Smooth muscle cell (in vitro differentiated cells): ENCODE results near the gene DNASE1L2. TPM values are rescaled to one million over a fixed set of nuclear protein-coding genes. Genes with fewer than 3 reads are reported as not detected.

Experiments used
- DNase-seq: peaks from one replicate; lab custom pipeline; 2025; ENCODE audit not compliant: unreplicated experiment; lab: John Stamatoyannopoulos, UW
- H2AFZ ChIP-seq: fragments of 200-600 bp; sonication (generic); 2 replicates; pipeline ENCODE4 v1.6.0; 2016; ENCODE audit warnings: antibody characterized with exemption, low read depth, mild to moderate bottlenecking
- H3F3A ChIP-seq: fragments of 200-600 bp; sonication (generic); 2 replicates; pipeline ENCODE4 v1.6.0; 2017; ENCODE audit warnings: antibody characterized with exemption, low read depth
- H3K27ac ChIP-seq: fragments of 200-600 bp; sonication (generic); 2 replicates; pipeline ENCODE4 v1.5.1; 2016; ENCODE audit warnings: low read depth, mild to moderate bottlenecking
- H3K27me3 ChIP-seq: fragments of 200-600 bp; sonication (generic); 2 replicates; pipeline ENCODE4 v1.6.1; 2016; ENCODE audit warnings: low read depth, mild to moderate bottlenecking
- H3K36me3 ChIP-seq: fragments of 200-600 bp; sonication (generic); 2 replicates; pipeline ENCODE4 v1.5.1; 2016; ENCODE audit warnings: low read depth
- H3K4me1 ChIP-seq: fragments of 200-600 bp; sonication (generic); 2 replicates; pipeline ENCODE4 v1.5.1; 2016; ENCODE audit warnings: low read depth
- H3K4me2 ChIP-seq: fragments of 200-600 bp; sonication (generic); 2 replicates; pipeline ENCODE4 v1.6.0; 2016; ENCODE audit warnings: mild to moderate bottlenecking
- H3K4me3 ChIP-seq: fragments of 200-600 bp; sonication (generic); 2 replicates; pipeline ENCODE4 v1.5.1; 2016; ENCODE audit warnings: mild to moderate bottlenecking
- H3K79me2 ChIP-seq: fragments of 200-600 bp; sonication (generic); 2 replicates; pipeline ENCODE4 v1.6.0; 2016; ENCODE audit warnings: low read depth, mild to moderate bottlenecking
- H3K9ac ChIP-seq: fragments of 200-600 bp; sonication (generic); 2 replicates; pipeline ENCODE4 v1.6.0; 2016; ENCODE audit warnings: low read depth
- H3K9me3 ChIP-seq: fragments of 200-600 bp; sonication (generic); replicated peaks from 2 replicates; pipeline ENCODE4 v1.5.1; 2016; ENCODE audit warnings: low read depth
- H4K20me1 ChIP-seq: fragments of 200-600 bp; sonication (generic); 2 replicates; pipeline ENCODE4 v1.6.0; 2016; ENCODE audit warnings: low read depth
- CTCF ChIP-seq: fragments of 200-600 bp; sonication (generic); IDR thresholded peaks from 2 replicates; pipeline ENCODE4 v1.5.1; 2017; ENCODE audit warnings: borderline replicate concordance, mild to moderate bottlenecking, antibody characterized with exemption; ENCODE audit not compliant: insufficient read depth, poor library complexity, severe bottlenecking
- WGBS: methylation state at CpG from one replicate; pipeline ENCODE4 v1.1.7; 2016; ENCODE audit warnings: low lambda C conversion rate; 5-methylcytosine and 5-hydroxymethylcytosine counted together
- polyA plus RNA-seq: library from polyadenylated mRNA; unstranded; fragments of >200 nt; fragmentation: Nextera tagmentation; extraction: Ambion mirVana; gene quantifications from 2 replicates; pipeline ENCODE4 v1.2.1, GENCODE V29; 2016
- total RNA-seq: library from RNA; depleted of rRNA; stranded (reverse); fragments of >200 nt; gene quantifications from 2 replicates; pipeline ENCODE4 v1.2.3, GENCODE V29; 2014

DNASE1L2 gene
- total and polyA plus RNA-seq, 2 experiments from 2014 or later = 0.13 to 0.25 TPM

- Histone ChIP-seq H3K36me3 (no peaks in the 10 kb centered on the region), H3K79me2 (peaks cover 40% of the 10 kb centered on the region), H3K4me3 (no peak overlapping the region)
Observed at GRCh38 chr16:2229632-2230250, 6.5 kb upstream of the DNASE1L2 start.

DNA sequence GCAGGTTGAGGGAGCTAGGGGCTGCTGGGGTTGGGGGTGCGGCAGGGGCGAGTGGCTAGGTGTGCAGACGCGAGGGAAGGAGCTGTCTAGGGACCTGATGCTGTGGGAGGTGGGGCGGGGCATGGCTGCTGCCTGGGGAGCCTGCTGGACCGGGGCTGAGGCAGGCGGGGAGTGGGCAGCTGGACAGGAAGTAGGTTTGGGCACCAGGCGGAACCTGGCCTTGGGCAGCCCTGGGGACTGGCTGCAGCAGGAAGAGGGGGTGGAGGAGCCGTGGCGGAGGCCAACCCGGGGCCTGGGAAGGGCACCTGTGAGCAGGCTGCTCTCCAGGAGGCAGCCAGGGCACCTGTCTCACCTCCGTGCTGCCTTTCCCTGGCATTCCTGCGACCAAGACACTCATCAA, 5.9 kb upstream of the DNASE1L2 start:
- 97% methylated on average over 8 of the region's 13 CpGs for WGBS
- TF ChIP-seq CTCF = no peak
- H3K9me3 ChIP-seq = no peaks in the 10 kb centered on the region
- no peak overlapping the region for H3K4me3 ChIP-seq
- DNase-seq = no peak
- H3K9ac ChIP-seq = no peak overlapping the region
- H3K27ac ChIP-seq = no peak overlapping the region
- H3K4me2 ChIP-seq = no peak overlapping the region
- H3F3A ChIP-seq = no peaks in the 10 kb centered on the region
- H3K36me3 ChIP-seq = no peaks in the 10 kb centered on the region
- H4K20me1 ChIP-seq = peaks cover 78% of the 10 kb centered on the region
- no peak overlapping the region for H2AFZ ChIP-seq
- peaks cover 33% of the 10 kb centered on the region for H3K79me2 ChIP-seq
- H3K4me1 ChIP-seq = no peaks in the 10 kb centered on the region
- no peaks in the 10 kb centered on the region for H3K27me3 ChIP-seq

More at GRCh38 chr16:2229632-2230250, 6.5 kb upstream of the DNASE1L2 start:
- Histone ChIP-seq H4K20me1 (peaks cover 75% of the 10 kb centered on the region), H3K27me3 (no peaks in the 10 kb centered on the region), H3K27ac (no peak overlapping the region), H3K4me1 (peaks cover under 1% of the 10 kb centered on the region), H3K9me3 (no peaks in the 10 kb centered on the region), H3K9ac (no peak overlapping the region), H3K4me2 (no peak overlapping the region), H2AFZ (no peak overlapping the region), H3F3A (no peaks in the 10 kb centered on the region)
- DNase-seq = no peak
- 95% methylated on average over 22 of the region's 23 CpGs for WGBS
- TF ChIP-seq CTCF = no peak

GRCh38 chr16:2231016-2231931, 5.0 kb upstream of the DNASE1L2 start:
- Histone ChIP-seq H2AFZ (no peak overlapping the region), H3K79me2 (peaks cover 24% of the 10 kb centered on the region), H3K9ac (no peak overlapping the region), H3K4me1 (peaks cover 2% of the 10 kb centered on the region), H3K9me3 (no peaks in the 10 kb centered on the region), H3K27me3 (peaks cover 3% of the 10 kb centered on the region), H3K36me3 (no peaks in the 10 kb centered on the region), H3K4me3 (no peak overlapping the region), H3F3A (no peaks in the 10 kb centered on the region), H3K27ac (no peak overlapping the region), H3K4me2 (no peak overlapping the region), H4K20me1 (peaks cover 81% of the 10 kb centered on the region)
- no peak for TF ChIP-seq CTCF
- DNase-seq = no peak
- 79% methylated on average over 29 of the region's 29 CpGs for WGBS
